Mesothelial cell of epicardium (in vitro differentiated cells): ENCODE measurements around the gene MPZL1. TPM values are rescaled to one million over a fixed set of nuclear protein-coding genes. Genes with fewer than 3 reads are reported as not detected.
A peak's percentile ranks its signal among the peaks of the same experiment; 100 is the strongest.
"Not testable (repeated sequence)": the region's sequence is repeated elsewhere in the genome, so short reads cannot be mapped to it uniquely, and the experiment has no call there.

Experiments
- DNase-seq, 2 experiments: peaks; one replicate each; pipeline ENCODE4 v3.0.0; 2021; ENCODE audit warnings: low spot score in 2 of 2; ENCODE audit not compliant: unreplicated experiment in 2 of 2
- H3K27ac Mint-ChIP-seq: 2 replicates; pipeline ENCODE4 v1.8.0; 2021; ENCODE audit warnings: mixed read lengths
- H3K27me3 Mint-ChIP-seq: 2 replicates; pipeline ENCODE4 v1.8.0; 2021; ENCODE audit warnings: low read depth, mixed read lengths
- H3K36me3 Mint-ChIP-seq: 2 replicates; pipeline ENCODE4 v1.8.0; 2021; ENCODE audit warnings: mixed read lengths
- H3K4me1 Mint-ChIP-seq: 2 replicates; pipeline ENCODE4 v1.8.0; 2021; ENCODE audit warnings: mixed read lengths
- H3K4me3 Mint-ChIP-seq: 2 replicates; pipeline ENCODE4 v1.8.0; 2021; ENCODE audit warnings: mild to moderate bottlenecking, moderate library complexity, mixed read lengths
- H3K9me3 Mint-ChIP-seq: 2 replicates; pipeline ENCODE4 v1.8.0; 2021; ENCODE audit warnings: mixed read lengths
- total RNA-seq: library from RNA; stranded (reverse); gene quantifications from 3 replicates; pipeline ENCODE4 v1.2.1, GENCODE V29; 2021
- TF ChIP-seq, protein P1 (sequence below): fragments of 200-600 bp; sonication (generic); IDR thresholded peaks from one replicate; pipeline ENCODE4 v1.5.0; 2021; ENCODE audit warnings: antibody characterized with exemption; ENCODE audit not compliant: unreplicated experiment

The MPZL1 gene
- total RNA-seq, 1 donor from 2014 or later: 138 TPM

DNA sequence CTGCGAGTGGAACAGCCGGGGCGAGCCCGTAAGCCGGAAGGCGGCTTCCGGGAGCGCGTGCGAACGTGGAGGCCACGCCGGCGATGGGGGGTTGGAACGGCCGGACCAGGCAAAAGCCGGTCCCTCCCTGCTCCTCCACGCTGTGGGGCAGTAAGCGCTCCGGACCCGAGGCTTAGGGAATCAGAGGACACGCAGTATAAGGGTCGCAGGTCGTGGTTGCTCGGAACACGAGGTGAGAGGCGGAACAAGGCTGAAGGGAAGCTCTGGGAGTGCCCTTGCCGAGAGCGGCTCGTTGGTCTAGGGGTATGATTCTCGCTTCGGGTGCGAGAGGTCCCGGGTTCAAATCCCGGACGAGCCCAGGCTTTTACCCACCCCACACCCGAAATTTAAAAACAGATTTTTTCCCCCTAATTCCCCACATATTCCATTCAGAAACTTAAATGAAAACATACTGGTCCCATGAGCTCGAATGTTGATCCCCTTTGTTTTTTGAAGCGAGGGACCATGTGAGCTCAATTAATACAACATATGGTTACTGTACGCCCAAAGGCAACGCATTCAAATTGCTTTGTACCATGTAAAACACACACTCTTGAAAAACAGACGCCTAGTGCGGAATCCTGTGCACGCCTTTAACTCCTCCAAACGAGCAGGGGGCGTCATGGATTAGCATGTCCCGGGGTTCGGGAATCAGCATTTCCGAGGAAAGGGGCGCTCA lies 7.2 kb upstream of the MPZL1 start:
- Mint-ChIP-seq H3K4me1 (peaks cover 29% of the 10 kb centered on the region), H3K9me3 (no peaks in the 10 kb centered on the region), H3K4me3 (peak overlapping the region; percentile 84), H3K27me3 (peaks cover 5% of the 10 kb centered on the region), H3K27ac (peak overlapping the region; percentile 94), H3K36me3 (no peaks in the 10 kb centered on the region)
- TF ChIP-seq, protein P1, sequence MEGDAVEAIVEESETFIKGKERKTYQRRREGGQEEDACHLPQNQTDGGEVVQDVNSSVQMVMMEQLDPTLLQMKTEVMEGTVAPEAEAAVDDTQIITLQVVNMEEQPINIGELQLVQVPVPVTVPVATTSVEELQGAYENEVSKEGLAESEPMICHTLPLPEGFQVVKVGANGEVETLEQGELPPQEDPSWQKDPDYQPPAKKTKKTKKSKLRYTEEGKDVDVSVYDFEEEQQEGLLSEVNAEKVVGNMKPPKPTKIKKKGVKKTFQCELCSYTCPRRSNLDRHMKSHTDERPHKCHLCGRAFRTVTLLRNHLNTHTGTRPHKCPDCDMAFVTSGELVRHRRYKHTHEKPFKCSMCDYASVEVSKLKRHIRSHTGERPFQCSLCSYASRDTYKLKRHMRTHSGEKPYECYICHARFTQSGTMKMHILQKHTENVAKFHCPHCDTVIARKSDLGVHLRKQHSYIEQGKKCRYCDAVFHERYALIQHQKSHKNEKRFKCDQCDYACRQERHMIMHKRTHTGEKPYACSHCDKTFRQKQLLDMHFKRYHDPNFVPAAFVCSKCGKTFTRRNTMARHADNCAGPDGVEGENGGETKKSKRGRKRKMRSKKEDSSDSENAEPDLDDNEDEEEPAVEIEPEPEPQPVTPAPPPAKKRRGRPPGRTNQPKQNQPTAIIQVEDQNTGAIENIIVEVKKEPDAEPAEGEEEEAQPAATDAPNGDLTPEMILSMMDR: no peak
- DNase-seq: peak; percentile 75 to 96

DNA sequence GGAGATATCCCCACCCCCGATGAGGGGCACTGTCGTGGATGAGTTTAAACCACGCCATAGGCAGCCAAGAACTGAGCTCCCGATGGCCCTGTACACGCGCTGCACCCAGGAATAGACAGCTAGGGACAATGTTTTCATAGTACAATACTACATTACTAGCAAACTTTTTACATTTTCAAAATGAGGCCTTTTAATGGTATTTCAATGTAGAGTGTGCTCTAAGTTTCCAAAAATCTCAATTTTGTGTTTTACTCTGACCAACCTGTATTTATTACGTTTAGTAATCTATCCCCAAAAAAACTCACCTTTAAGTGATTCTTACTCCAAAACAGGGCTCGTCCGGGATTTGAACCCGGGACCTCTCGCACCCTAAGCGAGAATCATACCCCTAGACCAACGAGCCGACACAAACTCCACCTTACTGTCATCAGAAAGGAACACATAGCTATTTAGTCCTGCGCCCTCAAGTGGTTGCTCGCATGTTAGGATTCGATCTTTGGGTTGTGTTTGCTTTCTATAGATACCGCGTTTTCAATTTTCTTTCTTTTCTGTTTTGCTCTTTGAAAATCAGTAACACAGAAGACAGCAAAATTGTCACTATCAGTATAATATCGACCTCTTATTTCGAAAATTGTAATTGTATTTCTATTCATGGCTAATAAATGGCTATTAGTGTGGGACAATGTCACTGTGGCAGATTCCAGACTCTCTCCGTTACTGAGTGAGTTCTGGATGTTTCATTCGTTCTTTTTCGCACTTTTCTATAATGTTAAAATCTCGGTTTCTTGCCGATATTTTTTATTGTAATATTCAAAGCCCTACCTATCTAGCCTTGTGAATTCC lies 6.4 kb upstream of the MPZL1 start:
- H3K4me1 Mint-ChIP-seq: peaks cover 34% of the 10 kb centered on the region
- peaks cover 5% of the 10 kb centered on the region for H3K27me3 Mint-ChIP-seq
- H3K36me3 Mint-ChIP-seq: no peaks in the 10 kb centered on the region
- H3K27ac Mint-ChIP-seq: peak overlapping the region; percentile 94
- TF ChIP-seq, protein P1: peak; percentile 74
- H3K4me3 Mint-ChIP-seq: peak overlapping the region; percentile 84
- DNase-seq: peak; percentile 61 to 90
- no peaks in the 10 kb centered on the region for H3K9me3 Mint-ChIP-seq

- Mint-ChIP-seq H3K9me3 (no peaks in the 10 kb centered on the region), H3K4me3 (peak overlapping the region; percentile 84), H3K27me3 (peaks cover 5% of the 10 kb centered on the region), H3K36me3 (no peaks in the 10 kb centered on the region), H3K27ac (peak overlapping the region; percentile 94), H3K4me1 (peaks cover 40% of the 10 kb centered on the region)
- no peak for DNase-seq
- TF ChIP-seq, protein P1: no peak
Observed at GRCh38 chr1:167716000-167716271, 5.8 kb upstream of the MPZL1 start.

DNA sequence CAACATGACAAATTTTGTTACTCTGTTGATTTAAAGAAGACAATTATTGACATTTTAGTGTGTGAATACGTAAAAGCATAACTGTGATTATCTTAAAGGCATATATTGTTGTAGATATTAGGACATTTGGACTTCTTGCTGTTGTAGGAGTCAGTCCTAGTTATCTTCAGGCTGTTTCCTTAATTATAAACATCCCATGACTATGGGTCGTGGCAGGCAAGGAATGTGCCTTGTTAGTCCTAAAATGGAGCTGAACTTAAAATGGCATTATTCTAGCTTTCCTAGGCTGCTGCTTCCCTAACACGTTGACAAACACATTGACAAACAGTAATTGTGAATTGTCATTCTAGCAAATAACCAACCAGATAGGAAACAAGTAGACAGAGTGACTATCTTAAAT lies 4.4 kb upstream of the MPZL1 start:
- H3K27ac Mint-ChIP-seq: no peak overlapping the region
- peaks cover 5% of the 10 kb centered on the region for H3K27me3 Mint-ChIP-seq

DNA sequence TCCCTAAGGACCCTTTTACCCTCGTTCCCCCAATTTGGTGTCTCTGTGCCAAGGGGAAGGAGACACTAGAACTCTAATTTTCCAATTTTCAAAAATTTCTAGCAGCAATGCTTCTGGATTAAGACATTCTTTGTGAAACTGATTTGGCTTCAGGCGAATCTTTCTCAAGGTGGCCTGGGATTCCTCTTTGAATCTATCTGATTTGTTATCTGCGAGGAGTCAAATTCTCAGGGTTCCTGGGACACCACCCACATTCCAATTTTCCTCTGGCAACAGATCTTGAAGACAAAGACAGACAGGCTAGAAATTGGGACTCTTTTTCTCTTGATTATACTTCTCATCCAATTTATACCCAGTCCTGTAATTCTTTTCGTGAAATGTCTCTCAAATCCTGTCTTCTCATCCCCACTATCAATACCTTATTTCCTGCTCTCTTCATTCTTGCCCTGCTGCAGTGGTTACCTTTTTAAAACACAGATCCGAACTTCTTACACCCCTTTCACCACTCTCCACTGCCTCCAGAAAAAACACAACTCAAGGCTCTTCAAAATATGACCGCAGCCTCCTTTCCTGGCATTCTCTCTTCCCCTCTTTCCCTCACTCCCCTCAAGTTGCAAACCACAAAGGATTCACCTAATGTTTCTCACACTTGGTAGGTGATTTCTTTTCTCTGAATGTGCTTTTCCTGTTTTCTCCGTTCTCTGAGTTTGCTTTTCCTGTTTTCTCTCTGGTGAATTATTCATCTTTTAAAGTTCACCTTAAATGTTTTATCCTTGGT lies 2.7 kb upstream of the MPZL1 start:
- TF ChIP-seq, protein P1: no peak
- no peaks in the 10 kb centered on the region for H3K36me3 Mint-ChIP-seq
- peak overlapping the region; percentile 65 for H3K27ac Mint-ChIP-seq
- peak overlapping the region; percentile 1 for H3K4me3 Mint-ChIP-seq
- no peaks in the 10 kb centered on the region for H3K9me3 Mint-ChIP-seq
- DNase-seq: no peak
- H3K27me3 Mint-ChIP-seq: peaks cover 5% of the 10 kb centered on the region
- H3K4me1 Mint-ChIP-seq: peaks cover 53% of the 10 kb centered on the region

More for the DNA sequence above, 4.4 kb upstream of the MPZL1 start:
- no peaks in the 10 kb centered on the region for H3K9me3 Mint-ChIP-seq
- TF ChIP-seq, protein P1: no peak
- H3K36me3 Mint-ChIP-seq: no peaks in the 10 kb centered on the region
- DNase-seq: no peak
- H3K4me3 Mint-ChIP-seq: peak overlapping the region; percentile 84
- peaks cover 46% of the 10 kb centered on the region for H3K4me1 Mint-ChIP-seq

GRCh38 chr1:167719715-167720421 lies 1.9 kb upstream of the MPZL1 start:
- Mint-ChIP-seq H3K4me1 (peaks cover 60% of the 10 kb centered on the region), H3K27ac (peak overlapping the region; percentile 65)
- H3K27me3 Mint-ChIP-seq, H3K4me3 Mint-ChIP-seq, DNase-seq, H3K9me3 Mint-ChIP-seq, H3K36me3 Mint-ChIP-seq: not testable (repeated sequence)
